Trophoblast cell (in vitro differentiated cells and primary cell): ENCODE data around the gene PRB2. TPM values are rescaled to one million over a fixed set of nuclear protein-coding genes. Genes with fewer than 3 reads are reported as not detected.
"Not testable (repeated sequence)": the region's sequence is repeated elsewhere in the genome, so short reads cannot be mapped to it uniquely, and the experiment has no call there.

Source experiments
- DNase-seq, 2 donors: peaks; one replicate each; pipeline ENCODE4 v3.0.0-alpha.2; 2016
- H2AFZ ChIP-seq: 2 replicates; pipeline ENCODE4 v1.6.1; 2013; ENCODE audit warnings: low read length, moderate library complexity, mild to moderate bottlenecking; ENCODE audit not compliant: insufficient read depth, poor library complexity
- H2AK5ac ChIP-seq: 2 replicates; pipeline ENCODE4 v1.6.1; 2013; ENCODE audit warnings: mild to moderate bottlenecking, low read length
- H2BK120ac ChIP-seq: 2 replicates; pipeline ENCODE4 v1.6.1; 2013; ENCODE audit warnings: low read length, mild to moderate bottlenecking, moderate library complexity; ENCODE audit not compliant: insufficient read depth, poor library complexity
- H2BK12ac ChIP-seq: 2 replicates; pipeline ENCODE4 v1.6.1; 2013; ENCODE audit warnings: mild to moderate bottlenecking, low read length, moderate library complexity
- H2BK5ac ChIP-seq: 2 replicates; pipeline ENCODE4 v1.6.1; 2013; ENCODE audit warnings: low read length, low read depth, moderate library complexity, mild to moderate bottlenecking; ENCODE audit not compliant: poor library complexity
- H3K14ac ChIP-seq: 2 replicates; pipeline ENCODE4 v1.6.1; 2013; ENCODE audit warnings: mild to moderate bottlenecking, low read length
- H3K18ac ChIP-seq: 2 replicates; pipeline ENCODE4 v1.6.1; 2013; ENCODE audit warnings: mild to moderate bottlenecking, low read length
- H3K23ac ChIP-seq: 2 replicates; pipeline ENCODE4 v1.6.1; 2013; ENCODE audit warnings: low read length
- H3K27ac ChIP-seq: 2 replicates; pipeline ENCODE4 v1.5.1; 2013; ENCODE audit warnings: low read depth, mild to moderate bottlenecking, inconsistent platforms, low read length, moderate library complexity
- H3K27me3 ChIP-seq: 2 replicates; pipeline ENCODE4 v1.6.1; 2013; ENCODE audit warnings: inconsistent platforms, mild to moderate bottlenecking, low read length, moderate library complexity; ENCODE audit not compliant: insufficient read depth
- H3K36me3 ChIP-seq, 2 experiments: 1 replicate in 1 of 2; 2 replicates in 1 of 2; pipeline ENCODE4 v1.6.1; 2013; ENCODE audit warnings: low read length in 2 of 2, mild to moderate bottlenecking in 2 of 2, moderate library complexity in 1 of 2; ENCODE audit not compliant: insufficient read depth in 2 of 2, control insufficient read depth in 1 of 2
- H3K4ac ChIP-seq: 2 replicates; pipeline ENCODE4 v1.6.1; 2013; ENCODE audit warnings: low read depth, mild to moderate bottlenecking, low read length, moderate library complexity
- H3K4me1 ChIP-seq, 2 experiments: 1 replicate in 1 of 2; 2 replicates in 1 of 2; pipeline ENCODE4 v1.6.1; 2013; ENCODE audit warnings: low read length in 2 of 2, mild to moderate bottlenecking in 2 of 2, moderate library complexity in 1 of 2; ENCODE audit not compliant: insufficient read depth in 2 of 2, control insufficient read depth in 1 of 2
- H3K4me2 ChIP-seq: 2 replicates; pipeline ENCODE4 v1.6.1; 2013; ENCODE audit warnings: inconsistent platforms, mild to moderate bottlenecking, low read length, moderate library complexity
- H3K4me3 ChIP-seq: 2 replicates; pipeline ENCODE4 v1.5.1; 2013; ENCODE audit warnings: mild to moderate bottlenecking, low read depth, low read length, inconsistent platforms
- H3K79me1 ChIP-seq: one replicate; pipeline ENCODE4 v1.6.1; 2013; ENCODE audit warnings: low read length
- H3K79me2 ChIP-seq: 2 replicates; pipeline ENCODE4 v1.6.1; 2013; ENCODE audit warnings: low read length, mild to moderate bottlenecking; ENCODE audit not compliant: control insufficient read depth, insufficient read depth, poor library complexity
- H3K9ac ChIP-seq: 2 replicates; pipeline ENCODE4 v1.6.1; 2013; ENCODE audit warnings: mild to moderate bottlenecking, low read length
- H3K9me3 ChIP-seq: 2 replicates; pipeline ENCODE4 v1.6.1; 2013; ENCODE audit warnings: low read depth, mild to moderate bottlenecking, control low read depth, inconsistent platforms, low read length; ENCODE audit not compliant: insufficient read depth
- H4K12ac ChIP-seq: 2 replicates; pipeline ENCODE4 v1.6.1; 2013; ENCODE audit warnings: low read depth, mild to moderate bottlenecking, low read length, moderate library complexity
- H4K8ac ChIP-seq: 2 replicates; pipeline ENCODE4 v1.6.1; 2013; ENCODE audit warnings: low read depth, mild to moderate bottlenecking, low read length, moderate library complexity
- H4K91ac ChIP-seq: one replicate; pipeline ENCODE4 v1.6.1; 2013; ENCODE audit warnings: low read depth, mild to moderate bottlenecking, low read length, moderate library complexity
- WGBS: extraction: QIAGEN DNeasy Blood & Tissue Kit; methylation state at CpG from one replicate; pipeline ENCODE4 v1.1.7; 2013; ENCODE audit warnings: missing lambda C conversion rate; ENCODE audit not compliant: insufficient read length, insufficient coverage; ENCODE audit errors: extremely low coverage; 5-methylcytosine and 5-hydroxymethylcytosine counted together
- polyA plus RNA-seq: library from polyadenylated mRNA; stranded (reverse); fragments of 200-250 nt; gene quantifications from 2 replicates; pipeline ENCODE4 v1.2.3, GENCODE V29; 2013

The PRB2 gene
- polyA plus RNA-seq, result 0.11 and 0.14 TPM in 2 replicates

GRCh38 chr12:11395467-11395866 lies at the start of gene PRB2:
PRB2 (minus strand) TSS chr12:11395567; CDS start chr12:11395529, 38 bp downstream.
- not testable (repeated sequence) for H3K79me2 ChIP-seq, H2AFZ ChIP-seq, H3K79me1 ChIP-seq, H3K9me3 ChIP-seq, H4K12ac ChIP-seq, H3K4ac ChIP-seq, H2BK120ac ChIP-seq, H3K4me1 ChIP-seq, H3K18ac ChIP-seq, H3K23ac ChIP-seq, DNase-seq, H3K27ac ChIP-seq, H3K27me3 ChIP-seq, H3K36me3 ChIP-seq, H3K14ac ChIP-seq, H3K9ac ChIP-seq, H4K8ac ChIP-seq, H2BK5ac ChIP-seq, H3K4me2 ChIP-seq, H3K4me3 ChIP-seq, H2BK12ac ChIP-seq, H4K91ac ChIP-seq, H2AK5ac ChIP-seq
- WGBS, result no CpG with 5 or more reads among the region's 1 CpG

- Histone ChIP-seq H3K36me3 (no peaks in the 10 kb centered on the region), H3K4me3 (no peak overlapping the region), H2BK120ac (no peak overlapping the region), H3K4me2 (no peak overlapping the region), H3K79me2 (no peaks in the 10 kb centered on the region), H2AK5ac (no peak overlapping the region), H3K14ac (no peak overlapping the region), H2BK5ac (no peak overlapping the region), H3K27me3 (no peaks in the 10 kb centered on the region), H2BK12ac (no peak overlapping the region), H3K4me1 (no peaks in the 10 kb centered on the region), H4K8ac (no peak overlapping the region), H4K12ac (no peak overlapping the region), H4K91ac (no peak overlapping the region), H3K27ac (no peak overlapping the region), H2AFZ (no peak overlapping the region), H3K9ac (no peak overlapping the region), H3K79me1 (no peaks in the 10 kb centered on the region), H3K9me3 (no peaks in the 10 kb centered on the region), H3K23ac (no peak overlapping the region), H3K18ac (no peak overlapping the region), H3K4ac (no peak overlapping the region)
- DNase-seq, result no peak
- WGBS, result no CpG with 5 or more reads among the region's 2 CpGs
These were observed 42.6 kb upstream of the PRB2 start for GRCh38 chr12:11437966-11438365.

- no peak overlapping the region for H3K4me3 ChIP-seq
- no peak overlapping the region for H3K23ac ChIP-seq
- H3K14ac ChIP-seq, result no peak overlapping the region
- no peaks in the 10 kb centered on the region for H3K79me2 ChIP-seq
- no peaks in the 10 kb centered on the region for H3K9me3 ChIP-seq
- no peak overlapping the region for H2BK12ac ChIP-seq
- H4K91ac ChIP-seq, result no peak overlapping the region
- H3K36me3 ChIP-seq, result no peaks in the 10 kb centered on the region
- no peak overlapping the region for H2AK5ac ChIP-seq
- H4K12ac ChIP-seq, result no peak overlapping the region
- H3K18ac ChIP-seq, result no peak overlapping the region
- no peak for DNase-seq
- no peak overlapping the region for H3K4ac ChIP-seq
- H3K9ac ChIP-seq, result no peak overlapping the region
- WGBS, result no CpG with 5 or more reads among the region's 4 CpGs
- H3K27me3 ChIP-seq, result no peaks in the 10 kb centered on the region
- H4K8ac ChIP-seq, result no peak overlapping the region
- H2AFZ ChIP-seq, result no peak overlapping the region
- H2BK5ac ChIP-seq, result no peak overlapping the region
- H3K4me2 ChIP-seq, result no peak overlapping the region
- H3K79me1 ChIP-seq, result no peaks in the 10 kb centered on the region
- H3K4me1 ChIP-seq, result no peaks in the 10 kb centered on the region
- H2BK120ac ChIP-seq, result no peak overlapping the region
- H3K27ac ChIP-seq, result no peak overlapping the region
These were observed 38.3 kb upstream of the PRB2 start for GRCh38 chr12:11433664-11434063.

GRCh38 chr12:11431486-11431885 lies 36.1 kb upstream of the PRB2 start:
- Histone ChIP-seq H4K8ac (no peak overlapping the region), H3K4me3 (no peak overlapping the region), H3K18ac (no peak overlapping the region), H2BK120ac (no peak overlapping the region), H3K4ac (no peak overlapping the region), H3K14ac (no peak overlapping the region), H3K4me2 (no peak overlapping the region), H3K27me3 (no peaks in the 10 kb centered on the region), H2AK5ac (no peak overlapping the region), H3K79me1 (no peaks in the 10 kb centered on the region), H4K91ac (no peak overlapping the region), H3K36me3 (no peaks in the 10 kb centered on the region), H4K12ac (no peak overlapping the region), H2BK5ac (no peak overlapping the region), H2BK12ac (no peak overlapping the region), H3K4me1 (no peaks in the 10 kb centered on the region), H3K9me3 (no peaks in the 10 kb centered on the region), H3K9ac (no peak overlapping the region), H3K79me2 (no peaks in the 10 kb centered on the region), H3K23ac (no peak overlapping the region), H2AFZ (no peak overlapping the region), H3K27ac (no peak overlapping the region)
- DNase-seq, result no peak
- WGBS, result no CpG with 5 or more reads among the region's 4 CpGs
